ENCODE measurements around the gene OSGEP.
A peak's percentile ranks its signal among the peaks of the same experiment; 100 is the strongest.
"Not testable (repeated sequence)": the region's sequence is repeated elsewhere in the genome, so short reads cannot be mapped to it uniquely, and the experiment has no call there.

The OSGEP gene

GRCh38 chr14:20469890-20470602 lies 15.4 kb upstream of the OSGEP start:
- peak; percentile 40 to 75 for DNase-seq (ENCODE audit: low read depth in 1 of 2, low spot score in 1 of 2)

DNA sequence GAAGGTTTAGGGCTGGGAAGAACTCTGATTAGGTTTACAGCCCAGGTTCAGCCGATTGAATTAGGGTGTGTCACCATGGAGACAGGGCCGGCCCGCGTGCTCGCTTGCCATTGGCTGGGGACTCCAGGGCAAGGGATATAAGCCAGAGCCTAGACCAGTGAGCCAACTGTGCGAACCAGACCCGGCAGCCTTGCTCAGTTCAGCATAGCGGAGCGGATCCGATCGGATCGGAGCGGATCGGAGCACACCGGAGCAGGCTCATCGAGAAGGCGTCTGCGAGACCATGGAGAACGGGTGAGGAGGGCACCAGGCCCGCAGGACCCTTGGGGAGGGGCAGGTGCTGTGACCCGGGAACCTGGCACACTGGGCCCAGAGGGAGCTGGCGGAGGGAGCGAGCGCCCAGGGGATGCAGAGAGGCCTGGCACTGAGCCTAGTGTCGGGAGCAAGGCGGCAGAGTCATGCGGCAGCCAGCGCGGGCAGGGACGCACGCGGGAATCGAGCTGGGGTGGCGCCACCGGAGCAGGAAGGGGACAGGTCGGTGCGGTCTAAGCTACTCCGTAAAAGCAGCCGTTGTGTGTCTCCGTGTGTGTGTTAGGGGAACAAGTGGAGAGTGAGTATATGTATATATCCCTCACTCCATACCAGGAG lies 14.8 kb upstream of the OSGEP start, which contains the start of gene PNP:
Gene PNP (plus strand): TSS at position 165 of the 648 bp plus-strand sequence. CDS start 119 bp downstream, at position 284.
- peak; percentile 82 to 89 for DNase-seq (ENCODE audit: low read depth in 1 of 2, low spot score in 1 of 2)

- no peak for DNase-seq (ENCODE audit: low read depth in 1 of 2, low spot score in 1 of 2)
Measured at GRCh38 chr14:20468764-20469241, 14.2 kb upstream of the OSGEP start.

DNA sequence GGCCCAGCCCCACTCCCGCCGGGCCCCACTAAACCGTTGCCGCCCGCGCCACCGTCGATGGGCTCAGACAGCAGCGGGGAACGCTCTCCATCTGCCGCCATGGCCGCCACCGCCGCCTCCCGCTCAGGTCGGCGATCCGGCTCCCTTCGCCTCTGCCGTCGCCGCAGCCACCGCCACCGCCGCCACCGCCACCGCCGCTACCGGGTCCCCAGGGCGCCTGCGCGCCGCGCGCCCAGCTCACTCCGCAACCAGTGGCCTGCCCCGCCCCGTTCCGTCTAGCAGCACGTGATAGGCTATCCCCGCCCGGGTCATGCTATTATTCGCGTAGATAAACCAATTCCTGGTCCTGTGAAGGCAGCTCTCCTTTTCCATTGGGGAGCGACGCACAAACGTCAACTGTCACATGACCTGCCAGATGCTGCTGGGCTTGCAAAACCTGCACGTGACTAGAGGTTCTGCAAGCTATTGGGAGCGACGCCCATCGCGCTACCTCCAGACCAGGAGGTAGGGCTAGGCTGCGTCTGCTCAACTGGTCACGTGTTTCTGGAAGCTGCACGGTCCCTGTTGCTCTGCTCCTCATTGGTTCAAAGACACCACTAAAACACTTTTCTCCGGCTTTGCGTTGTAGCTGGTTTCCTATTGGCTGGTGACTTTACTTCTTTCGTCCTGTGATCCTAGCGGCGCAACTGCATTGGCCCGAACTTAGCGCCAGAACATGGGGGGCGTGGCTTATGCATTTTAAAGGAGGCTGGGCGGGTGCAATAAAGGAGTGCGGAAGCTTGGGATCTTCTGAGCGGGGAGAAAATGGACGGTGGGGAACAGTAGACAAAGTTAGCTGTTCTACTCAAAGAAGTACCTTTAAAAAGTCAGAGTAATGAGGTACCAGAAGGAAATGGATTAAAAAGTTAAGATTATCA lies 6.9 kb upstream of the OSGEP start, which contains the start of gene PIP4P1:
Gene PIP4P1 (minus strand): TSS at position 210 of the 917 bp plus-strand sequence. CDS start 109 bp downstream, at position 101.
- DNase-seq (ENCODE audit: low read depth in 1 of 2, low spot score in 1 of 2): peak; percentile 93 to 98

DNA sequence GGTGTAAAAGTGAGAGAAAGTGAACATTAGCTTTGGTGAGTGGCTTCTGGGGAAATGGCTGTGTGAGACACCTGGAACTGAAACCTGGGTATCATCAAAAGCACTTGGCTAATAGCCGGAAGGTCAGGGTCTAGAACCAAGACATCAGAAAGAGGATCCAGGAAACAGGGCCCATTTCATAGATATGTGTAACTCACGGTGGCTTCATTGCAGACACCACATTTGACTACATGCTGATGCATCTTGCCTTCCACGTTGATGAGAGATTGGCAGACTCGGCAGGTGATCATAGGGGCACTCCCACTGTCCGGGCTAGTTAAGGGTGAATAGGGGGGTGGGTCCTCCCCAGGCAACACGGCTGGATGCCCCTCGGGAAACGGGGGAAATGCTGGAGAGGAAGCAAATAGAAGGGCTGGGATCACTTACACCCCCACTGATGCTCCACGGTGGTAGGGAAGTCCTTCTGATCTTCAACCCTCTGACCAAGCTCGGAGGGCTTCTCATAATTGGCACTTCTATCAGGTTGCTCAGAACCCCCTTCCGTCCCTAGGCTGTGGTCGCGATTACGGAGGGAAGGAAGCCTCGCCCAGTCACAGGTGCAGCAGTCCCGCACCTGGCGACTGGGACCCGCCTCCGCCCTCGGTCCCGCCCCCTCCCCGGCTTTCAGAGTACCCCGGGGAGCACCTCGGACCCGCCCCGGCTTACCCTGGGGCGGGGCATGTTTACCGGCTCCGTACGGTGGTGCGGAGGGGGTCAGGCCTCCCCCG lies 6.0 kb upstream of the OSGEP start:
- peak in 1 of 2 donors; percentile 17 for DNase-seq (ENCODE audit: low read depth in 1 of 2, low spot score in 1 of 2)

DNA sequence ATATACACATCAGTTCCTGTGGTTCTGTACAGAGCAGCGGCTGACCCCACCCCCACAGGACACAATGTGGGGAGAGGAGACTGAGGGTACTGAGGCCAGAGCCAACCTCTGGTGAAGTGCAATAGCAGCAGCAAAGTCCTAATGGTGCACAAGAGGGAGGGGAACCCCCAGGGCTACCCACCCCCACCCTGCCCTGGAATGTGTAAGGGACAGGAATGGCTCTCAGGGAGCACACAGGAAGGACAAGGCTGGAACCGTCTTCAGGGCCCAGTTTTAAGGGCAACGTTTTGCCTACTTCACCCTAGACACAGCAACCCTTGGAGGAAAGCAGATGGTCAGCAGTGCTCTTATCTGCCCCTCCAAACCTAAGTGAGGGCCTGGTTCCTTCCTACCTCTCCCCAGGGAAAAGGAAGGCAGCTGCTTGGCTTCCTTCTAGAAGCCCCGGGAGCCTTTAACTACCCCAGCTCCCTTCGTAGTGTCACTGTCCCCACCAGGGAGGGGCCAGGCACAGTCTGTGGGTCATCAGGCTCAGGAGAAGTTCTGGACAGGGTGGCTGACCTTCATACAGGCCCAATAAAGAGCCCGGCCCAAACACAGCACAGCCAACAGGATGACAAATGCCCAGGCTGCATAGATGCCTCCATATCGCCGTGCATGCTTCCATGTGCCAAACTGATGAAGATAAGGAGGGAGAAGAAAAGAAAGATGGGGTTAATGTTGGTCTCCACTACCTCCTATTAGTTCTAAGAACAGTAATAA lies 3.6 kb upstream of the OSGEP start:
- no peak for DNase-seq (ENCODE audit: low read depth in 1 of 2, low spot score in 1 of 2)

- no peak for DNase-seq (ENCODE audit: low read depth in 1 of 2, low spot score in 1 of 2)
Measured at GRCh38 chr14:20456971-20457370, 2.4 kb upstream of the OSGEP start.

- no peak for DNase-seq (ENCODE audit: low read depth in 1 of 2, low spot score in 1 of 2)
Measured at GRCh38 chr14:20455355-20456300, 1.0 kb upstream of the OSGEP start.

DNA sequence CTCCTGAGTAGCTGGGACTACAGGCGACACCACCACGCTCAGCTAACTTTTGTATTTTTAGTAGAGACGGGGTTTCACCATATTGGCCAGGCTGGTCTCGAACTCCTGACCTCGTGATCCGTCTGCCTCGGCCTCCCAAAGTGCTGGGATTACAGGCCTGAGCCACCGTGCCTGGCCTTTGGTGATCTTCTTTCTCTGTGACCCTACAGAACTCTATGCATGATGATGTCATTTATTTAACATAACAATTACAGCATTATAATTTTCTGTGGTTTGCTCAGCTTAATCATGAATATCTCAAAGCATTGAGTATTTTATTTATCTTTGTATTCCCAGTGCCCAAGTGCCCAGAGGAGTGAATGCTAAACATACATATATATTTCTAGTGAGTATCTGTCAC lies 1.8 kb downstream of the OSGEP start:
- not testable (repeated sequence) for DNase-seq (ENCODE audit: low read depth in 1 of 2, low spot score in 1 of 2)

DNA sequence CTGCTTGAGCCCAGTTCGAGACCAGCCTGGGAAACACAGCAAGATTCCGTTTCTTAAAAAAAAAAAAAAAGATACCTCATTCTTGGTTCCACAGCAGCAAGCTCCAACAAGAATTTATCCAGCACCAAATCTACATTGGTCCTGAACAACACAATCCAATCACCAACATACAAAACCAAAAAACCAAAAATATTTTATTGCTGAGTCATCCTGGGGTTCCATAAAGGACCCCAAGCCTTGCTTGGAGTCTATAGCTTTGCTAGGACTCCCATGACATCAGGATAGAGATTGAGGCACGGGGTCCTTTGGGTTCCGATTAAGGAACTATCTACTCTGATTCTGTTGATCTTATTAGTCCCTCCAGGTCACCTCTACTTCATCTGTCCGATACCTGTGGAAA lies 7.7 kb downstream of the OSGEP start:
- no peak for DNase-seq (ENCODE audit: low read depth in 1 of 2, low spot score in 1 of 2)

DNA sequence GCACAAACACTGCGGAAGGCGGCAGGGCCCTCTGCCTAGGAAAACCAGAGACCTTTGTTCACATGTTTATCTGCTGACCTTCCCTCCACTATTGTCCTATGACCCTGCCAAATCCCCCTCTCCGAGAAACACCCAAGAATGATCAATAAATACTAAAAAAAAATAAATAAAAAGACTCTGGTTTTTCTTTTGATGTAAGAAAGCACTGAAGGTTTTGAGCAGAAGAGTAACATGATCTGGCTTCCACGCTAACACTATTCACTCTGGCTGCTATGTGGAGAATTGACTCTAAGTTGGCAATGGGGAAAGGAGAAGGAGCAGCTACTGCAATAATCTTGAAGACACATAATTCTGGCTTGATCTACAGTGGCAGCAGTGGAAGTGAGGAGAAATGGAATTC lies 11.0 kb downstream of the OSGEP start:
- not testable (repeated sequence) for DNase-seq (ENCODE audit: low read depth in 1 of 2, low spot score in 1 of 2)

DNA sequence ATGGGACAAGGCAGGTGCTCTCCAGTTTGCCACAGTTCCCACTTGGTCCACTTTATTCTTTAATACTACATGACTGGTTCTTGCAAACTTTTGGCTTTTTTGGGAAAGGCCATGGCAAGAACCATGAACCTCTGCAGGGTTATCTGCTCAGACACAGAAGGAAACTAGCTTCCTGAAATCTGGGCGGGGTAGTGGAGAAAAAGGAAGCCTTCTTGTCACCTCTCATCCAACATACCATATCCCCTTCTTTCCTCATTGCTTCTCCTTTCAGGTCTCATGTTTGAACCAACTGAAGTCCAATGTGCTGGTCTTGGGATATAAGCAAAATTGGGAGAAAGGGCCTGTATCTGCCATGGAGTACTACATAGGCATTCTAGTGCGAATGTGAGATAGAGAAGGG lies 13.2 kb downstream of the OSGEP start:
- DNase-seq (ENCODE audit: low read depth in 1 of 2, low spot score in 1 of 2): no peak

- peak in 1 of 2 donors; percentile 23 for DNase-seq (ENCODE audit: low read depth in 1 of 2, low spot score in 1 of 2)
Measured at GRCh38 chr14:20440882-20441281, 13.7 kb downstream of the OSGEP start.

GRCh38 chr14:20440465-20440864 lies 14.1 kb downstream of the OSGEP start:
- no peak for DNase-seq (ENCODE audit: low read depth in 1 of 2, low spot score in 1 of 2)

DNA sequence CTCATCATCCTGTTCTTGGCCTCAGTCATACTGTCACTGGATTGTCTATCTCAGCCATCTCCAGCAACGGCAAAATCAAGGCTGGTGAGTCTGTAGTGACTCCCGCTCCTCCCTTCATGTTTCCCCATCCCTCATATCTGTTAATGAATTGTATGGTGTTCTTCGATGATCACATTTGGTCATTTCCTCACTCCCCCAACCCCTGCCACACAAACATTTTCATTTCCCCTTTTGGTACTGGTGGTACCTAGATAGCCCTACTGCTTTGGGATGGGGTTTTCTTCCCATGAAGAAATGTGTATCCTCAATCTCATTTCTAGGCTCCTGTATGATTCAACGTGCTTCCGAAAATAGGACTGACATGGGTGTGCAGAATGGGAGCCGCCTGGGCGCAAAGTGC lies 15.9 kb downstream of the OSGEP start:
- no peak for DNase-seq (ENCODE audit: low read depth in 1 of 2, low spot score in 1 of 2)

GRCh38 chr14:20436363-20436755 lies 18.3 kb downstream of the OSGEP start:
- no peak for DNase-seq (ENCODE audit: low read depth in 1 of 2, low spot score in 1 of 2)

DNA sequence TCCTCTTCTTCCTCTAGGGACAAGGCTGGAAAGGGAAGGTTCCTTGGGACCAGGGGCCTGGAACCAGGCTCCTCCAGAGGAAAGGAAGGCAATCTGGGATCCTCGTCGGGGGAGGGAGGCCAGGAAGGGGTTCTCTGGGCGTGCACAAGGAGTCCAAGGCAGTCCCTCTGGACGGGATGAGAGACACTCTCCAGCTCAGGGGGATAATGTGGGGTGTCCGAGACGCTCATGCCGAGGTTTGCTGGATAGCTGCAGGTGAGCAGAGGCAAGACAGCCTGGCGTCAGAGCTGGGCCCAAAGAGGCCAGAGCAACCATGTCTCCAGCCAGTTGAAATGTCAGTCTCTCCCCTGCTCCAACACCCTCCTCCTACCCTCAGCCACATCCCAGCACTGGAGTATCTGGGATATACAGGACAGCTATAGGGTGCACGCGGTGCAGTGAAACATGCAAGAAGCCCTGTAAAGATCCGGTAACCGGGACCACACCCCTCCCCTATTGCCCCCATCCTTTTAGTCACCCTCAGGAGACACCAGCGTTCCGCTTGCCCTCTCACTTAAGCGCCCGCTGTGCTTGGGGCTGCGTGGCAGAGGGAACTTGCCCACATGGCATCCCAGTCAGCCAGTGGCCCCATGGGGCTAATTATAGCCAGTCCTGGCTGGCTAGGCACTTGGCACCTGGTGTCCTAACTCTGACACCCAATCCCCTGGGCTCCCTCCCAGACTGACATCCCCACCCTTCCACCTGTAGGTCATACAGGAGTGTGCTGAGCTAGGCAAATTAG lies 18.8 kb downstream of the OSGEP start, which contains the start of gene KLHL33:
Gene KLHL33 (minus strand): TSS at position 585 of the 781 bp plus-strand sequence. CDS start 355 bp downstream, at position 230.
- DNase-seq (ENCODE audit: low read depth in 1 of 2, low spot score in 1 of 2): no peak

All from activated CD4-positive, alpha-beta T cell treated with anti-CD3 and anti-CD28 coated beads, Interleukin-2, amount 50 U/mL, for 24 hours (primary cell).